H1 (cell line): Measurements from ENCODE around the gene TBC1D24. TPM values are rescaled to one million over a fixed set of nuclear protein-coding genes. Genes with fewer than 3 reads are reported as not detected.

Experiments used
- CTCF ChIA-PET: fragments of 300-600 bp; sonication (Branson Sonifier 250); formaldehyde crosslinking; loops from one replicate; lab custom pipeline; 2021; ENCODE audit not compliant: partially characterized antibody; lab: Charles Lee
- POLR2A ChIA-PET: fragments of 300-600 bp; sonication (Branson Sonifier 250); formaldehyde crosslinking; loops from one replicate; lab custom pipeline; 2021; ENCODE audit warnings: inconsistent platforms; ENCODE audit not compliant: partially characterized antibody; lab: Charles Lee
- DNase-seq, 2 experiments: peaks; one replicate each; pipeline versions ENCODE4 v3.0.0 to v3.0.0-alpha.2; 2010 to 2022; ENCODE audit warnings: low spot score in 2 of 2, low read depth in 1 of 2, mixed read lengths in 1 of 2
- FAIRE-seq: peaks from 2 replicates; lab custom pipeline; 2011; peaks lifted over from hg19 to GRCh38; lab: Jason Lieb, UNC
- H2AFZ ChIP-seq: 2 replicates; pipeline ENCODE4 v1.8.1; 2012; ENCODE audit warnings: low read length, inconsistent platforms
- H2AK5ac ChIP-seq: 2 replicates; pipeline ENCODE4 v1.6.1; 2013; ENCODE audit warnings: low read depth, low read length
- H2BK120ac ChIP-seq: replicated peaks from 2 replicates; pipeline ENCODE3; 2013; ENCODE audit warnings: low read depth, low read length, inconsistent platforms
- H2BK12ac ChIP-seq: 2 replicates; pipeline ENCODE4 v1.6.1; 2013; ENCODE audit warnings: low read depth, low read length
- H2BK15ac ChIP-seq: 2 replicates; pipeline ENCODE4 v1.6.1; 2013; ENCODE audit warnings: low read length
- H2BK20ac ChIP-seq: 2 replicates; pipeline ENCODE4 v1.6.1; 2013; ENCODE audit warnings: low read length
- H2BK5ac ChIP-seq: 2 replicates; pipeline ENCODE4 v1.6.1; 2013; ENCODE audit warnings: low read depth, low read length
- H3K14ac ChIP-seq: 2 replicates; pipeline ENCODE4 v1.6.1; 2013; ENCODE audit warnings: inconsistent platforms; ENCODE audit not compliant: insufficient read length
- H3K18ac ChIP-seq: 2 replicates; pipeline ENCODE4 v1.6.1; 2013; ENCODE audit warnings: low read length; ENCODE audit errors: extremely low read depth
- H3K23ac ChIP-seq: 2 replicates; pipeline ENCODE4 v1.6.1; 2013; ENCODE audit warnings: inconsistent platforms; ENCODE audit not compliant: insufficient read length
- H3K23me2 ChIP-seq: 2 replicates; pipeline ENCODE4 v1.6.1; 2013; ENCODE audit warnings: low read depth, low read length
- H3K27ac ChIP-seq: 2 replicates; pipeline ENCODE4 v1.6.1; 2011; ENCODE audit warnings: low read depth, low read length, inconsistent platforms
- H3K27me3 ChIP-seq, 4 experiments: replicated peaks in 1 of 4; 1 replicate in 1 of 4; 2 replicates in 3 of 4; pipeline versions ENCODE4 v1.6.1 to v1.8.1; 2011 to 2013; ENCODE audit warnings: low read length in 3 of 4, mild to moderate bottlenecking in 3 of 4, inconsistent platforms in 2 of 4, mixed read lengths in 2 of 4, moderate library complexity in 1 of 4; ENCODE audit not compliant: control insufficient read depth in 3 of 4, insufficient read depth in 3 of 4; ENCODE audit errors: extremely low read depth in 1 of 4
- H3K36me3 ChIP-seq, 4 experiments: 2 replicates each; pipeline versions ENCODE4 v1.6.1 to v1.8.1; 2011 to 2013; ENCODE audit warnings: mild to moderate bottlenecking in 4 of 4, low read length in 3 of 4, moderate library complexity in 2 of 4, control low read depth in 1 of 4, inconsistent platforms in 1 of 4; ENCODE audit not compliant: insufficient read depth in 4 of 4, control insufficient read depth in 2 of 4
- H3K4ac ChIP-seq: replicated peaks from 2 replicates; pipeline ENCODE3; 2013; ENCODE audit warnings: low read length, low read depth, mixed read lengths, inconsistent platforms; ENCODE audit not compliant: insufficient read length
- H3K4me1 ChIP-seq, 4 experiments: replicated peaks in 1 of 4; 1 replicate in 1 of 4; 2 replicates in 3 of 4; pipeline versions ENCODE4 v1.6.1 to v1.8.1; 2011 to 2013; ENCODE audit warnings: low read length in 3 of 4, inconsistent platforms in 2 of 4, mixed read lengths in 1 of 4; ENCODE audit not compliant: insufficient read depth in 4 of 4, control insufficient read depth in 3 of 4
- H3K4me2 ChIP-seq, 2 experiments: 2 replicates each; pipeline versions ENCODE4 v1.6.1 to v1.8.1; 2011 to 2013; ENCODE audit warnings: low read depth in 2 of 2, low read length in 2 of 2, control low read depth in 1 of 2, inconsistent platforms in 1 of 2, mild to moderate bottlenecking in 1 of 2; ENCODE audit not compliant: insufficient read depth in 1 of 2
- H3K4me3 ChIP-seq, 4 experiments: fragments of 200-600, 300-600 bp in 1 of 4; sonication (generic), shearing (Covaris generic), sonication (Bioruptor Twin) in 1 of 4; 2 replicates each; pipeline versions ENCODE4 v1.5.1 to v1.8.1; 2011 to 2016; ENCODE audit warnings: low read length in 4 of 4, low read depth in 3 of 4, control low read depth in 2 of 4, inconsistent platforms in 2 of 4, mild to moderate bottlenecking in 2 of 4, mixed read lengths in 1 of 4, moderate library complexity in 1 of 4; ENCODE audit not compliant: insufficient read depth in 2 of 4; ENCODE audit errors: extremely low read depth in 1 of 4
- H3K56ac ChIP-seq: replicated peaks from 2 replicates; pipeline ENCODE3; 2013; ENCODE audit warnings: low read depth, mild to moderate bottlenecking, mixed read lengths, low read length, inconsistent platforms; ENCODE audit not compliant: insufficient read length
- H3K79me1 ChIP-seq: 2 replicates; pipeline ENCODE4 v1.6.1; 2013; ENCODE audit warnings: low read depth, low read length, control low read depth
- H3K79me2 ChIP-seq, 2 experiments: 2 replicates each; pipeline versions ENCODE4 v1.6.1 to v1.8.1; 2012 to 2013; ENCODE audit warnings: low read length in 2 of 2, mild to moderate bottlenecking in 2 of 2, inconsistent platforms in 1 of 2; ENCODE audit not compliant: insufficient read depth in 2 of 2, control insufficient read depth in 1 of 2
- H3K9ac ChIP-seq, 4 experiments: replicated peaks in 1 of 4; 1 replicate in 1 of 4; 2 replicates in 3 of 4; pipeline versions ENCODE4 v1.6.1 to v1.8.1; 2011 to 2013; ENCODE audit warnings: low read depth in 3 of 4, low read length in 3 of 4, control low read depth in 2 of 4, mild to moderate bottlenecking in 2 of 4, moderate library complexity in 2 of 4, inconsistent platforms in 1 of 4; ENCODE audit errors: extremely low read depth in 1 of 4
- H3K9me3 ChIP-seq, 2 experiments: 2 replicates each; pipeline versions ENCODE4 v1.6.1 to v1.8.1; 2012 to 2013; ENCODE audit warnings: mild to moderate bottlenecking in 2 of 2, moderate library complexity in 2 of 2, control low read depth in 1 of 2, inconsistent platforms in 1 of 2, low read depth in 1 of 2, low read length in 1 of 2, mixed read lengths in 1 of 2; ENCODE audit not compliant: insufficient read depth in 2 of 2
- H4K20me1 ChIP-seq, 2 experiments: replicated peaks in 1 of 2; 2 replicates each; pipeline versions ENCODE3 to v1.8.1; 2011 to 2013; ENCODE audit warnings: inconsistent platforms in 2 of 2, low read length in 2 of 2, mild to moderate bottlenecking in 1 of 2; ENCODE audit not compliant: insufficient read depth in 2 of 2, control insufficient read depth in 1 of 2
- H4K5ac ChIP-seq: 2 replicates; pipeline ENCODE4 v1.6.1; 2013; ENCODE audit warnings: low read length, low read depth, mixed read lengths, inconsistent platforms; ENCODE audit not compliant: insufficient read length
- H4K8ac ChIP-seq: 2 replicates; pipeline ENCODE4 v1.8.0; 2013; ENCODE audit warnings: mild to moderate bottlenecking, moderate library complexity, low read length, inconsistent platforms; ENCODE audit not compliant: insufficient read depth; ENCODE audit errors: extremely low read depth
- H4K91ac ChIP-seq: replicated peaks from 2 replicates; pipeline ENCODE3; 2013; ENCODE audit warnings: low read length, mixed read lengths, inconsistent platforms; ENCODE audit not compliant: insufficient read length
- TCF12 ChIP-seq: IDR thresholded peaks from 2 replicates; pipeline ENCODE4 v1.6.1; 2011; ENCODE audit warnings: low read depth, mild to moderate bottlenecking, low read length
- WGBS, 2 experiments: shearing (Covaris generic) in 1 of 2; methylation state at CpG; one replicate each; pipeline versions ENCODE4 v1.1.6 to v1.1.7; 2013 to 2015; ENCODE audit warnings: low lambda C conversion rate in 2 of 2, mixed read lengths in 2 of 2, inconsistent platforms in 1 of 2, low coverage in 1 of 2, missing lambda C conversion rate in 1 of 2; ENCODE audit not compliant: insufficient replicate concordance in 2 of 2, insufficient coverage in 1 of 2, insufficient read length in 1 of 2; ENCODE audit errors: extremely low coverage in 1 of 2, missing lambda C conversion rate in 1 of 2; 5-methylcytosine and 5-hydroxymethylcytosine counted together
- polyA plus RNA-seq, 7 experiments: library from polyadenylated mRNA; depleted of rRNA in 3 of 7; stranded (reverse) in 5 of 7; unstranded in 2 of 7; fragments of >200 nt in 5 of 7; fragments of 200-250 nt in 2 of 7; gene quantifications; 1 replicate in 5 of 7; 2 replicates in 1 of 7; 4 replicates in 1 of 7; pipeline versions ENCODE4 v1.2.1 to v1.2.3, GENCODE V29; 2011 to 2013; ENCODE audit warnings: missing spikeins in 2 of 7, mixed read lengths in 2 of 7
- total RNA-seq: library from RNA; stranded (reverse); fragmentation: NEBNext Ultra II Directional; extraction: Animal tissue kit (Norgen Biotek cat#: 25700); gene quantifications from 2 replicates; pipeline ENCODE4 v1.2.1, GENCODE V29; 2021

TBC1D24 gene
- total and polyA plus RNA-seq, 2 of the 8 experiments (the other 6 are each of a cell fraction or from before 2014, with no cell fraction given): 8.7 to 21.5 TPM

GRCh38 chr16:2471016-2471652 lies 3.8 kb upstream of the TBC1D24 start, which contains the start of gene NTN3:
NTN3 (plus strand) TSS chr16:2471297; CDS start chr16:2471702, 405 bp downstream.
- H3K56ac ChIP-seq: no peak within 1 kb of the TSS
- H3K79me2 ChIP-seq: no peaks in the 10 kb centered on the region
- H4K8ac ChIP-seq: peak within 1 kb of the TSS; percentile 16; the same call in 1 of the 2 replicates
- FAIRE-seq (no peak), DNase-seq (peak in 1 of 2 experiments; percentile 73)
- no peaks in the 10 kb centered on the region for H3K36me3 ChIP-seq
- no peak within 1 kb of the TSS for H2BK5ac ChIP-seq
- peaks cover 0 to 45% (median 31%) of the 10 kb centered on the region in 4 experiments; a peak in 6 of 7 replicates for H3K4me1 ChIP-seq
- H3K23me2 ChIP-seq: peaks cover 31% of the 10 kb centered on the region; the same call in 1 of the 2 replicates
- peaks cover 24 to 66% (median 57%) of the 10 kb centered on the region in 4 experiments for H3K27me3 ChIP-seq
- H3K27ac ChIP-seq: no peak within 1 kb of the TSS
- peak within 1 kb of the TSS; percentile 68; the same call in 1 of the 2 replicates for H2BK12ac ChIP-seq
- no peak within 1 kb of the TSS for H3K14ac ChIP-seq
- H4K20me1 ChIP-seq: peaks cover 2 to 13% of the 10 kb centered on the region in 2 experiments
- H3K4me3 ChIP-seq: peak within 1 kb of the TSS; percentile 23 to 56 (median 28)
- no peak within 1 kb of the TSS for H2AK5ac ChIP-seq
- no peak within 1 kb of the TSS for H4K5ac ChIP-seq
- no peak within 1 kb of the TSS for H2AFZ ChIP-seq
- H3K23ac ChIP-seq: no peak within 1 kb of the TSS
- H3K79me1 ChIP-seq: no peaks in the 10 kb centered on the region
- H2BK20ac ChIP-seq: no peak within 1 kb of the TSS
- peak within 1 kb of the TSS; percentile 6 for H3K18ac ChIP-seq
- POLR2A ChIA-PET: interaction anchor here (0.9 to 2.8 kb wide), 7 partner anchors 12 to 316 kb away, joined by 3 to 8 read pairs (median 6); partner anchors contain the start of genes AMDHD2, TEDC2 and TRAF7
- peak within 1 kb of the TSS; percentile 53 to 75 for H3K4me2 ChIP-seq
- H4K91ac ChIP-seq: peak within 1 kb of the TSS; percentile 74
- WGBS, 2 experiments: 2% methylated on average over 17 of the region's 59 CpGs; no CpG with 5 or more reads in 1 of the 2 experiments
- no peak within 1 kb of the TSS for H3K9ac ChIP-seq
- no peak within 1 kb of the TSS for H2BK120ac ChIP-seq
- H2BK15ac ChIP-seq: peak within 1 kb of the TSS; percentile 97; the same call in 1 of the 2 replicates
- CTCF ChIA-PET: interaction anchor here (0.7 to 4.0 kb wide), 4 partner anchors 10 to 131 kb away, joined by 3 to 15 read pairs (median 5); partner anchors contain the start of genes ABCA3 and TEDC2
- no peak within 1 kb of the TSS for H3K4ac ChIP-seq
- H3K9me3 ChIP-seq: no peaks in the 10 kb centered on the region
- no peak for TF ChIP-seq TCF12
